Loucy (cell line): ENCODE measurements around the gene MGMT.

Experiments used
- EZH2phosphoT487 ChIP-seq: fragments of 200-600 bp; IDR thresholded peaks from 2 replicates; pipeline ENCODE4 v1.6.1; 2018; ENCODE audit warnings: antibody characterized with exemption, mild to moderate bottlenecking, moderate library complexity, borderline replicate concordance
- TF ChIP-seq, protein P1 (sequence below): fragments of 200-600 bp; sonication (generic); conservative IDR thresholded peaks from 2 replicates; pipeline ENCODE4 v1.5.1; 2014; ENCODE audit warnings: mild to moderate bottlenecking, antibody characterized with exemption, low read length

GRCh38 chr10:129615381-129615780 is 148.3 kb downstream of the MGMT start:
- TF ChIP-seq, protein P1, sequence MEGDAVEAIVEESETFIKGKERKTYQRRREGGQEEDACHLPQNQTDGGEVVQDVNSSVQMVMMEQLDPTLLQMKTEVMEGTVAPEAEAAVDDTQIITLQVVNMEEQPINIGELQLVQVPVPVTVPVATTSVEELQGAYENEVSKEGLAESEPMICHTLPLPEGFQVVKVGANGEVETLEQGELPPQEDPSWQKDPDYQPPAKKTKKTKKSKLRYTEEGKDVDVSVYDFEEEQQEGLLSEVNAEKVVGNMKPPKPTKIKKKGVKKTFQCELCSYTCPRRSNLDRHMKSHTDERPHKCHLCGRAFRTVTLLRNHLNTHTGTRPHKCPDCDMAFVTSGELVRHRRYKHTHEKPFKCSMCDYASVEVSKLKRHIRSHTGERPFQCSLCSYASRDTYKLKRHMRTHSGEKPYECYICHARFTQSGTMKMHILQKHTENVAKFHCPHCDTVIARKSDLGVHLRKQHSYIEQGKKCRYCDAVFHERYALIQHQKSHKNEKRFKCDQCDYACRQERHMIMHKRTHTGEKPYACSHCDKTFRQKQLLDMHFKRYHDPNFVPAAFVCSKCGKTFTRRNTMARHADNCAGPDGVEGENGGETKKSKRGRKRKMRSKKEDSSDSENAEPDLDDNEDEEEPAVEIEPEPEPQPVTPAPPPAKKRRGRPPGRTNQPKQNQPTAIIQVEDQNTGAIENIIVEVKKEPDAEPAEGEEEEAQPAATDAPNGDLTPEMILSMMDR = no peak
- TF ChIP-seq EZH2phosphoT487 = no peak
